ENCODE data around the gene PRSS12. TPM values are rescaled to one million over a fixed set of nuclear protein-coding genes. Genes with fewer than 3 reads are reported as not detected.

Gene PRSS12
- total and polyA plus RNA-seq, 2 donors (not counting 3 experiments of a cell fraction or from before 2014, with no cell fraction given): 0.22 to 0.55 TPM

- ChIA-PET CTCF (interaction anchor here (0.6 kb wide), 1 partner anchor 150 kb away, joined by 3 read pairs; no protein-coding TSS in a partner anchor), POLR2A (no interaction called here)
- BruUV-seq (replicated peaks): no TSS peak
- Histone ChIP-seq H3K27ac (ENCODE audit: insufficient read depth, low read depth, low read length) (no peak overlapping the region), H3K9me3 (replicated peaks; ENCODE audit: control insufficient read depth, insufficient read depth, low read length) (no peaks in the 10 kb centered on the region), H2AFZ (ENCODE audit: low read depth, low read length) (no peak overlapping the region), H3K79me2 (ENCODE audit: control insufficient read depth, insufficient read depth, low read length) (no peaks in the 10 kb centered on the region), H3K4me1 (ENCODE audit: control insufficient read depth, extremely low read depth, insufficient read depth, low read length) (peaks cover 11% of the 10 kb centered on the region), H3K4me3 (replicated peaks in 1 of 3; ENCODE audit: insufficient read depth in 1 of 3, low read depth in 1 of 3, low read length in 3 of 3) (no peak overlapping the region), H3K4me2 (ENCODE audit: insufficient read depth, low read length) (no peak overlapping the region), H3K9me1 (replicated peaks; ENCODE audit: control insufficient read depth, extremely low read depth, insufficient read depth, low read length) (no peaks in the 10 kb centered on the region), H4K20me1 (replicated peaks; ENCODE audit: control insufficient read depth, extremely low read depth, insufficient read depth, low read length) (no peaks in the 10 kb centered on the region), H3K9ac (replicated peaks; ENCODE audit: extremely low read depth, insufficient read depth, low read length) (no peak overlapping the region), H3K27me3 (ENCODE audit: control insufficient read depth in 2 of 2, insufficient read depth in 2 of 2, low read length in 2 of 2) (peaks cover 32 to 63% of the 10 kb centered on the region in 2 experiments), H3K36me3 (ENCODE audit: control insufficient read depth in 2 of 2, extremely low read depth in 1 of 2, insufficient read depth in 2 of 2, low read length in 2 of 2) (no peaks in the 10 kb centered on the region)
- no peak for DNase-seq (ENCODE audit: low read depth, low spot score)
- TF ChIP-seq MAX (IDR thresholded peaks at IDR 0.05; ENCODE audit: insufficient read depth, insufficient read length) (no peak), MYC (IDR thresholded peaks at IDR 0.05; ENCODE audit: low read depth, low read length) (no peak), CTCF (IDR thresholded peaks at IDR 0.05; ENCODE audit: extremely low read depth in 1 of 2, insufficient read depth in 1 of 2, low read depth in 1 of 2, low read length in 2 of 2) (no peak), POLR2A (IDR thresholded peaks at IDR 0.05; ENCODE audit: low read depth, low read length) (no peak), POLR2AphosphoS5 (IDR thresholded peaks at IDR 0.05; ENCODE audit: insufficient read depth, low read depth, low read length) (no peak), EZH2 (IDR thresholded peaks at IDR 0.05; ENCODE audit: borderline replicate concordance, low read depth, low read length, severe bottlenecking) (no peak), GATA2 (IDR thresholded peaks at IDR 0.05; ENCODE audit: insufficient read depth, insufficient read length, low read depth, low read length) (no peak), FOS (IDR thresholded peaks at IDR 0.05; ENCODE audit: borderline replicate concordance, insufficient read depth, low read length) (no peak), JUN (IDR thresholded peaks at IDR 0.05; ENCODE audit: borderline replicate concordance, insufficient read depth, insufficient read length, low read depth) (no peak)
- dilution Hi-C loops (cut with MboI; ENCODE audit: extremely low pct_ligation_motif_present, low sequenced_read_pairs): no loop called here
- FAIRE-seq: no peak
- intact Hi-C loops (cut with micrococcal nuclease): no loop called here
Measured at GRCh38 chr4:118354913-118355312, 2.1 kb upstream of the PRSS12 start.

All from endothelial cell of umbilical vein (primary cell).